H1 (cell line): Measurements from ENCODE around the gene CD46. TPM values are rescaled to one million over a fixed set of nuclear protein-coding genes. Genes with fewer than 3 reads are reported as not detected.

Experiments used
- CTCF ChIA-PET: fragments of 300-600 bp; sonication (Branson Sonifier 250); formaldehyde crosslinking; loops from one replicate; lab custom pipeline; 2021; ENCODE audit not compliant: partially characterized antibody; lab: Charles Lee
- POLR2A ChIA-PET: fragments of 300-600 bp; sonication (Branson Sonifier 250); formaldehyde crosslinking; loops from one replicate; lab custom pipeline; 2021; ENCODE audit warnings: inconsistent platforms; ENCODE audit not compliant: partially characterized antibody; lab: Charles Lee
- DNase-seq, 2 experiments: peaks; one replicate each; pipeline versions ENCODE4 v3.0.0 to v3.0.0-alpha.2; 2010 to 2022; ENCODE audit warnings: low spot score in 2 of 2, low read depth in 1 of 2, mixed read lengths in 1 of 2
- FAIRE-seq: peaks from 2 replicates; lab custom pipeline; 2011; peaks lifted over from hg19 to GRCh38; lab: Jason Lieb, UNC
- H2AFZ ChIP-seq: 2 replicates; pipeline ENCODE4 v1.8.1; 2012; ENCODE audit warnings: low read length, inconsistent platforms
- H2AK5ac ChIP-seq: 2 replicates; pipeline ENCODE4 v1.6.1; 2013; ENCODE audit warnings: low read depth, low read length
- H2BK120ac ChIP-seq: replicated peaks from 2 replicates; pipeline ENCODE3; 2013; ENCODE audit warnings: low read depth, low read length, inconsistent platforms
- H2BK12ac ChIP-seq: 2 replicates; pipeline ENCODE4 v1.6.1; 2013; ENCODE audit warnings: low read depth, low read length
- H2BK15ac ChIP-seq: 2 replicates; pipeline ENCODE4 v1.6.1; 2013; ENCODE audit warnings: low read length
- H2BK20ac ChIP-seq: 2 replicates; pipeline ENCODE4 v1.6.1; 2013; ENCODE audit warnings: low read length
- H2BK5ac ChIP-seq: 2 replicates; pipeline ENCODE4 v1.6.1; 2013; ENCODE audit warnings: low read depth, low read length
- H3K14ac ChIP-seq: 2 replicates; pipeline ENCODE4 v1.6.1; 2013; ENCODE audit warnings: inconsistent platforms; ENCODE audit not compliant: insufficient read length
- H3K18ac ChIP-seq: 2 replicates; pipeline ENCODE4 v1.6.1; 2013; ENCODE audit warnings: low read length; ENCODE audit errors: extremely low read depth
- H3K23ac ChIP-seq: 2 replicates; pipeline ENCODE4 v1.6.1; 2013; ENCODE audit warnings: inconsistent platforms; ENCODE audit not compliant: insufficient read length
- H3K23me2 ChIP-seq: 2 replicates; pipeline ENCODE4 v1.6.1; 2013; ENCODE audit warnings: low read depth, low read length
- H3K27ac ChIP-seq: 2 replicates; pipeline ENCODE4 v1.6.1; 2011; ENCODE audit warnings: low read depth, low read length, inconsistent platforms
- H3K27me3 ChIP-seq, 4 experiments: replicated peaks in 1 of 4; 1 replicate in 1 of 4; 2 replicates in 3 of 4; pipeline versions ENCODE4 v1.6.1 to v1.8.1; 2011 to 2013; ENCODE audit warnings: low read length in 3 of 4, mild to moderate bottlenecking in 3 of 4, inconsistent platforms in 2 of 4, mixed read lengths in 2 of 4, moderate library complexity in 1 of 4; ENCODE audit not compliant: control insufficient read depth in 3 of 4, insufficient read depth in 3 of 4; ENCODE audit errors: extremely low read depth in 1 of 4
- H3K36me3 ChIP-seq, 4 experiments: 2 replicates each; pipeline versions ENCODE4 v1.6.1 to v1.8.1; 2011 to 2013; ENCODE audit warnings: mild to moderate bottlenecking in 4 of 4, low read length in 3 of 4, moderate library complexity in 2 of 4, control low read depth in 1 of 4, inconsistent platforms in 1 of 4; ENCODE audit not compliant: insufficient read depth in 4 of 4, control insufficient read depth in 2 of 4
- H3K4ac ChIP-seq: replicated peaks from 2 replicates; pipeline ENCODE3; 2013; ENCODE audit warnings: low read length, low read depth, mixed read lengths, inconsistent platforms; ENCODE audit not compliant: insufficient read length
- H3K4me1 ChIP-seq, 4 experiments: replicated peaks in 1 of 4; 1 replicate in 1 of 4; 2 replicates in 3 of 4; pipeline versions ENCODE4 v1.6.1 to v1.8.1; 2011 to 2013; ENCODE audit warnings: low read length in 3 of 4, inconsistent platforms in 2 of 4, mixed read lengths in 1 of 4; ENCODE audit not compliant: insufficient read depth in 4 of 4, control insufficient read depth in 3 of 4
- H3K4me2 ChIP-seq, 2 experiments: 2 replicates each; pipeline versions ENCODE4 v1.6.1 to v1.8.1; 2011 to 2013; ENCODE audit warnings: low read depth in 2 of 2, low read length in 2 of 2, control low read depth in 1 of 2, inconsistent platforms in 1 of 2, mild to moderate bottlenecking in 1 of 2; ENCODE audit not compliant: insufficient read depth in 1 of 2
- H3K4me3 ChIP-seq, 4 experiments: fragments of 200-600, 300-600 bp in 1 of 4; sonication (generic), shearing (Covaris generic), sonication (Bioruptor Twin) in 1 of 4; 2 replicates each; pipeline versions ENCODE4 v1.5.1 to v1.8.1; 2011 to 2016; ENCODE audit warnings: low read length in 4 of 4, low read depth in 3 of 4, control low read depth in 2 of 4, inconsistent platforms in 2 of 4, mild to moderate bottlenecking in 2 of 4, mixed read lengths in 1 of 4, moderate library complexity in 1 of 4; ENCODE audit not compliant: insufficient read depth in 2 of 4; ENCODE audit errors: extremely low read depth in 1 of 4
- H3K56ac ChIP-seq: replicated peaks from 2 replicates; pipeline ENCODE3; 2013; ENCODE audit warnings: low read depth, mild to moderate bottlenecking, mixed read lengths, low read length, inconsistent platforms; ENCODE audit not compliant: insufficient read length
- H3K79me1 ChIP-seq: 2 replicates; pipeline ENCODE4 v1.6.1; 2013; ENCODE audit warnings: low read depth, low read length, control low read depth
- H3K79me2 ChIP-seq, 2 experiments: 2 replicates each; pipeline versions ENCODE4 v1.6.1 to v1.8.1; 2012 to 2013; ENCODE audit warnings: low read length in 2 of 2, mild to moderate bottlenecking in 2 of 2, inconsistent platforms in 1 of 2; ENCODE audit not compliant: insufficient read depth in 2 of 2, control insufficient read depth in 1 of 2
- H3K9ac ChIP-seq, 4 experiments: replicated peaks in 1 of 4; 1 replicate in 1 of 4; 2 replicates in 3 of 4; pipeline versions ENCODE4 v1.6.1 to v1.8.1; 2011 to 2013; ENCODE audit warnings: low read depth in 3 of 4, low read length in 3 of 4, control low read depth in 2 of 4, mild to moderate bottlenecking in 2 of 4, moderate library complexity in 2 of 4, inconsistent platforms in 1 of 4; ENCODE audit errors: extremely low read depth in 1 of 4
- H3K9me3 ChIP-seq, 2 experiments: 2 replicates each; pipeline versions ENCODE4 v1.6.1 to v1.8.1; 2012 to 2013; ENCODE audit warnings: mild to moderate bottlenecking in 2 of 2, moderate library complexity in 2 of 2, control low read depth in 1 of 2, inconsistent platforms in 1 of 2, low read depth in 1 of 2, low read length in 1 of 2, mixed read lengths in 1 of 2; ENCODE audit not compliant: insufficient read depth in 2 of 2
- H4K20me1 ChIP-seq, 2 experiments: replicated peaks in 1 of 2; 2 replicates each; pipeline versions ENCODE3 to v1.8.1; 2011 to 2013; ENCODE audit warnings: inconsistent platforms in 2 of 2, low read length in 2 of 2, mild to moderate bottlenecking in 1 of 2; ENCODE audit not compliant: insufficient read depth in 2 of 2, control insufficient read depth in 1 of 2
- H4K5ac ChIP-seq: 2 replicates; pipeline ENCODE4 v1.6.1; 2013; ENCODE audit warnings: low read length, low read depth, mixed read lengths, inconsistent platforms; ENCODE audit not compliant: insufficient read length
- H4K8ac ChIP-seq: 2 replicates; pipeline ENCODE4 v1.8.0; 2013; ENCODE audit warnings: mild to moderate bottlenecking, moderate library complexity, low read length, inconsistent platforms; ENCODE audit not compliant: insufficient read depth; ENCODE audit errors: extremely low read depth
- H4K91ac ChIP-seq: replicated peaks from 2 replicates; pipeline ENCODE3; 2013; ENCODE audit warnings: low read length, mixed read lengths, inconsistent platforms; ENCODE audit not compliant: insufficient read length
- BACH1 ChIP-seq: IDR thresholded peaks from 2 replicates; pipeline ENCODE4 v1.6.1; 2012; ENCODE audit warnings: low read length, improper control_type of control experiment
- CBX5 ChIP-seq: fragments of 300-800, 300-1000 bp; sonication (generic); IDR thresholded peaks from 2 replicates; pipeline ENCODE4 v1.7.1; 2016; ENCODE audit warnings: antibody characterized with exemption, low read length, low read depth
- CEBPB ChIP-seq: IDR thresholded peaks from 2 replicates; pipeline ENCODE4 v1.6.1; 2012; ENCODE audit warnings: low read depth, low read length
- E2F6 ChIP-seq: IDR thresholded peaks from 2 replicates; pipeline ENCODE4 v1.6.1; 2012; ENCODE audit warnings: inconsistent platforms
- KDM4A ChIP-seq: IDR thresholded peaks from one replicate; pipeline ENCODE4 v1.7.1; 2012; ENCODE audit warnings: low read depth, mild to moderate bottlenecking, moderate library complexity, low read length, inconsistent platforms; ENCODE audit not compliant: severe bottlenecking
- MAX ChIP-seq: IDR thresholded peaks from 2 replicates; pipeline ENCODE4 v1.6.1; 2012; ENCODE audit warnings: inconsistent platforms
- NRF1 ChIP-seq: IDR thresholded peaks from 2 replicates; pipeline ENCODE4 v1.6.1; 2011; ENCODE audit warnings: mild to moderate bottlenecking, low read depth, low read length, improper control_type of control experiment
- PHF8 ChIP-seq: fragments of 200-600 bp; sonication (generic); conservative IDR thresholded peaks from 2 replicates; pipeline ENCODE4 v1.7.1; 2012; ENCODE audit warnings: low read depth, mild to moderate bottlenecking, inconsistent platforms, low read length, moderate library complexity
- POLR2AphosphoS5 ChIP-seq: IDR thresholded peaks from 2 replicates; pipeline ENCODE4 v1.6.1; 2011; ENCODE audit warnings: low read depth, low read length
- RXRA ChIP-seq: IDR thresholded peaks from 2 replicates; pipeline ENCODE4 v1.6.1; 2011; ENCODE audit warnings: low read depth, mild to moderate bottlenecking, low read length, moderate library complexity; ENCODE audit not compliant: insufficient read depth
- ZNF274 ChIP-seq: IDR thresholded peaks from 2 replicates; pipeline ENCODE4 v1.7.0; 2012; ENCODE audit warnings: low read length, borderline replicate concordance; ENCODE audit errors: extremely low read depth
- WGBS, 2 experiments: shearing (Covaris generic) in 1 of 2; methylation state at CpG; one replicate each; pipeline versions ENCODE4 v1.1.6 to v1.1.7; 2013 to 2015; ENCODE audit warnings: low lambda C conversion rate in 2 of 2, mixed read lengths in 2 of 2, inconsistent platforms in 1 of 2, low coverage in 1 of 2, missing lambda C conversion rate in 1 of 2; ENCODE audit not compliant: insufficient replicate concordance in 2 of 2, insufficient coverage in 1 of 2, insufficient read length in 1 of 2; ENCODE audit errors: extremely low coverage in 1 of 2, missing lambda C conversion rate in 1 of 2; 5-methylcytosine and 5-hydroxymethylcytosine counted together
- polyA plus RNA-seq, 7 experiments: library from polyadenylated mRNA; depleted of rRNA in 3 of 7; stranded (reverse) in 5 of 7; unstranded in 2 of 7; fragments of >200 nt in 5 of 7; fragments of 200-250 nt in 2 of 7; gene quantifications; 1 replicate in 5 of 7; 2 replicates in 1 of 7; 4 replicates in 1 of 7; pipeline versions ENCODE4 v1.2.1 to v1.2.3, GENCODE V29; 2011 to 2013; ENCODE audit warnings: missing spikeins in 2 of 7, mixed read lengths in 2 of 7
- total RNA-seq: library from RNA; stranded (reverse); fragmentation: NEBNext Ultra II Directional; extraction: Animal tissue kit (Norgen Biotek cat#: 25700); gene quantifications from 2 replicates; pipeline ENCODE4 v1.2.1, GENCODE V29; 2021

The CD46 gene
- total and polyA plus RNA-seq, 2 of the 8 experiments (the other 6 are each of a cell fraction or from before 2014, with no cell fraction given) = 60.9 to 113 TPM

- H3K79me1 ChIP-seq = no peaks in the 10 kb centered on the region
- H3K27me3 ChIP-seq = no peaks in the 10 kb centered on the region
- ChIA-PET POLR2A (interaction anchor here (1.0 to 1.3 kb wide), 2 partner anchors 8 to 13 kb away, joined by 3 read pairs; no protein-coding TSS in a partner anchor), CTCF (interaction anchor here (1.1 to 6.5 kb wide), 9 partner anchors 9 to 121 kb away, joined by 3 to 56 read pairs (median 13); no protein-coding TSS in a partner anchor)
- no peak overlapping the region for H2BK20ac ChIP-seq
- no peak overlapping the region for H2BK15ac ChIP-seq
- no peak overlapping the region for H2BK120ac ChIP-seq
- H3K23ac ChIP-seq = no peak overlapping the region
- no peak overlapping the region for H3K4me2 ChIP-seq
- peaks cover 0 to 3% (median 1%) of the 10 kb centered on the region in 4 experiments; a peak in 3 of 7 replicates for H3K4me1 ChIP-seq
- no peak overlapping the region for H3K9ac ChIP-seq
- no peak overlapping the region for H3K18ac ChIP-seq
- H3K9me3 ChIP-seq = no peaks in the 10 kb centered on the region
- H4K8ac ChIP-seq = no peak overlapping the region; the same call in 1 of the 2 replicates
- H2AK5ac ChIP-seq = no peak overlapping the region
- TF ChIP-seq RXRA = no peak
- TF ChIP-seq CBX5 = no peak
- TF ChIP-seq MAX = no peak
- TF ChIP-seq BACH1 = no peak
- no peak for TF ChIP-seq CEBPB
- TF ChIP-seq ZNF274 = no peak
- TF ChIP-seq NRF1 = no peak
- TF ChIP-seq KDM4A = no peak
- TF ChIP-seq PHF8 = no peak
- no peak for TF ChIP-seq E2F6
- TF ChIP-seq POLR2AphosphoS5 = no peak
- no peak overlapping the region for H2BK12ac ChIP-seq
- no peak overlapping the region for H3K14ac ChIP-seq
- no peaks in the 10 kb centered on the region for H3K79me2 ChIP-seq
- H3K56ac ChIP-seq = no peak overlapping the region
- H3K36me3 ChIP-seq = no peaks in the 10 kb centered on the region
- H2AFZ ChIP-seq = no peak overlapping the region
- no peak overlapping the region for H3K27ac ChIP-seq
- H3K4me3 ChIP-seq = no peak overlapping the region
- H4K91ac ChIP-seq = no peak overlapping the region
- no peak for DNase-seq
- FAIRE-seq = no peak
- H2BK5ac ChIP-seq = no peak overlapping the region
- H4K20me1 ChIP-seq = no peaks in the 10 kb centered on the region
- 87% methylated on average over 4 of the region's 4 CpGs; no CpG with 5 or more reads in 1 of the 2 experiments for WGBS, 2 experiments
- no peak overlapping the region for H4K5ac ChIP-seq
- H3K23me2 ChIP-seq = no peaks in the 10 kb centered on the region
- H3K4ac ChIP-seq = no peak overlapping the region
Measured at GRCh38 chr1:207841901-207842300, 90.0 kb downstream of the CD46 start.
